HL-60/S4 treated with retinoic acid at 250 ng/mL for 4 days and 3 days (cell line): ENCODE results near the gene MORC2.

Experiments used
- in situ Hi-C: fragments of 300-500 bp; cut with MboI; formaldehyde crosslinking; loops from 2 replicates; pipeline ENCODE4 v1.7.0; 2022; ENCODE audit warnings: low sequenced_read_pairs

Gene MORC2

GRCh38 chr22:30949934-30950660 is 18.5 kb downstream of the MORC2 start:
- in situ Hi-C loops: no loop called here

- in situ Hi-C loops: no loop called here
These were observed 19.6 kb downstream of the MORC2 start for GRCh38 chr22:30948930-30949342.

GRCh38 chr22:30947816-30948454 is 20.6 kb downstream of the MORC2 start:
- in situ Hi-C loops: no loop called here

- in situ Hi-C loops: no loop called here
These were observed 21.3 kb downstream of the MORC2 start for GRCh38 chr22:30947173-30947815.

- in situ Hi-C loops: no loop called here
These were observed 22.2 kb downstream of the MORC2 start for GRCh38 chr22:30946354-30946753.

- in situ Hi-C loops: no loop called here
These were observed 22.9 kb downstream of the MORC2 start for GRCh38 chr22:30945653-30946052.

- in situ Hi-C loops: no loop called here
These were observed 23.6 kb downstream of the MORC2 start for GRCh38 chr22:30944986-30945385.

GRCh38 chr22:30943368-30943767 is 25.2 kb downstream of the MORC2 start:
- in situ Hi-C loops: no loop called here

- in situ Hi-C loops: no loop called here
These were observed 27.2 kb downstream of the MORC2 start for GRCh38 chr22:30941363-30941740.

GRCh38 chr22:30940685-30941362 is 27.8 kb downstream of the MORC2 start:
- in situ Hi-C loops: no loop called here

- in situ Hi-C loops: no loop called here
These were observed 34.5 kb downstream of the MORC2 start for GRCh38 chr22:30934053-30934452.

- in situ Hi-C loops: no loop called here
These were observed 35.1 kb downstream of the MORC2 start for GRCh38 chr22:30933457-30933856.

- in situ Hi-C loops: no loop called here
These were observed 35.9 kb downstream of the MORC2 start for GRCh38 chr22:30932661-30933060.

GRCh38 chr22:30931541-30932300 is 36.9 kb downstream of the MORC2 start:
- in situ Hi-C loops: no loop called here

- in situ Hi-C loops: no loop called here
These were observed 38.3 kb downstream of the MORC2 start for GRCh38 chr22:30930228-30930627.

- in situ Hi-C loops: no loop called here
These were observed 40.2 kb downstream of the MORC2 start for GRCh38 chr22:30928401-30928800.

GRCh38 chr22:30927806-30928205 is 40.8 kb downstream of the MORC2 start:
- in situ Hi-C loops: no loop called here

- in situ Hi-C loops: no loop called here
These were observed 41.9 kb downstream of the MORC2 start for GRCh38 chr22:30926706-30927105.

- in situ Hi-C loops: no loop called here
These were observed 42.9 kb downstream of the MORC2 start for GRCh38 chr22:30925667-30926066.

GRCh38 chr22:30923168-30923900 is 45.2 kb downstream of the MORC2 start:
- in situ Hi-C loops: no loop called here
